Measurements from ENCODE around the gene COL1A1. TPM values are rescaled to one million over a fixed set of nuclear protein-coding genes. Genes with fewer than 3 reads are reported as not detected.

The COL1A1 gene
- total and polyA plus RNA-seq, 2 of the 13 experiments (the other 11 are each of a cell fraction or from before 2014, with no cell fraction given) = 0.05 TPM; not detected in 1

- TF ChIP-seq HNF4G (IDR thresholded peaks at IDR 0.05; ENCODE audit: borderline replicate concordance, low read depth, low read length) (0 out of 2 replicates have a peak, but pooled peaks have one; percentile 5), HNF4G (CRISPR knock-in tag; IDR thresholded peaks at IDR 0.05; ENCODE audit: borderline replicate concordance, low read depth) (no peak), ONECUT2 (CRISPR knock-in tag; IDR thresholded peaks at IDR 0.05) (no peak), HINFP (CRISPR knock-in tag; IDR thresholded peaks at IDR 0.05; ENCODE audit: low read depth) (peak; percentile 37; the same call in 1 of the 2 replicates), FOXK1 (CRISPR knock-in tag; IDR thresholded peaks at IDR 0.05; ENCODE audit: borderline replicate concordance, low read depth) (no peak), MAZ (IDR thresholded peaks at IDR 0.05; ENCODE audit: borderline replicate concordance, low read depth, low read length) (peak; percentile 57; the same call in 1 of the 2 replicates), MAZ (CRISPR knock-in tag; IDR thresholded peaks at IDR 0.05; ENCODE audit: low read depth) (no peak), ZNF484 (CRISPR knock-in tag; IDR thresholded peaks at IDR 0.05; ENCODE audit: borderline replicate concordance, low read depth) (0 out of 2 replicates have a peak, but pooled peaks have one; percentile 56), HBP1 (CRISPR knock-in tag; IDR thresholded peaks at IDR 0.05; ENCODE audit: low read depth) (0 out of 2 replicates have a peak, but pooled peaks have one; percentile 42), UBTF (CRISPR knock-in tag; IDR thresholded peaks at IDR 0.05) (0 out of 2 replicates have a peak, but pooled peaks have one; percentile 20), E2F5 (CRISPR knock-in tag; conservative IDR thresholded peaks at IDR 0.05) (no peak), ZNF550 (CRISPR knock-in tag; IDR thresholded peaks at IDR 0.05; ENCODE audit: borderline replicate concordance) (0 out of 2 replicates have a peak, but pooled peaks have one; percentile 52), JUN (CRISPR knock-in tag; IDR thresholded peaks at IDR 0.05) (no peak), THRA (CRISPR knock-in tag; IDR thresholded peaks at IDR 0.05; ENCODE audit: borderline replicate concordance) (0 out of 2 replicates have a peak, but pooled peaks have one; percentile 38), BHLHE40 (IDR thresholded peaks at IDR 0.05; ENCODE audit: low read length) (no peak), LCORL (IDR thresholded peaks at IDR 0.05) (no peak), LCORL (CRISPR knock-in tag; IDR thresholded peaks at IDR 0.05) (peak; percentile 46; the same call in 1 of the 2 replicates), ZNF784 (CRISPR knock-in tag; IDR thresholded peaks at IDR 0.05; ENCODE audit: borderline replicate concordance) (no peak), SKI (IDR thresholded peaks at IDR 0.05; ENCODE audit: partially characterized antibody) (peak; percentile 17)
Measured at GRCh38 chr17:50139950-50140885, 61.2 kb downstream of the COL1A1 start (continued).
